PFSK-1 (cell line): Measurements from ENCODE around the gene CRKL.

ENCODE experiments used
- POLR2AphosphoS5 ChIP-seq: IDR thresholded peaks from 2 replicates; pipeline ENCODE4 v1.6.1; 2012; ENCODE audit warnings: low read depth, mild to moderate bottlenecking, control low read depth, low read length, moderate library complexity
- SIN3A ChIP-seq: IDR thresholded peaks from 2 replicates; pipeline ENCODE4 v1.6.1; 2012; ENCODE audit warnings: mild to moderate bottlenecking, low read length, moderate library complexity, borderline replicate concordance; ENCODE audit not compliant: insufficient read depth
- TF ChIP-seq, protein P1 (sequence below), 2 experiments: IDR thresholded peaks; 2 replicates each; pipeline versions ENCODE4 v1.6.1 to v1.8.0; 2011 to 2012; ENCODE audit warnings: low read depth in 2 of 2, low read length in 2 of 2, control low read depth in 1 of 2, inconsistent platforms in 1 of 2, mild to moderate bottlenecking in 1 of 2, moderate library complexity in 1 of 2; ENCODE audit not compliant: insufficient read depth in 1 of 2

GRCh38 chr22:20951932-20952380 is 34.7 kb downstream of the CRKL start:
- TF ChIP-seq POLR2AphosphoS5 (no peak), SIN3A (no peak)
- TF ChIP-seq, protein P1, sequence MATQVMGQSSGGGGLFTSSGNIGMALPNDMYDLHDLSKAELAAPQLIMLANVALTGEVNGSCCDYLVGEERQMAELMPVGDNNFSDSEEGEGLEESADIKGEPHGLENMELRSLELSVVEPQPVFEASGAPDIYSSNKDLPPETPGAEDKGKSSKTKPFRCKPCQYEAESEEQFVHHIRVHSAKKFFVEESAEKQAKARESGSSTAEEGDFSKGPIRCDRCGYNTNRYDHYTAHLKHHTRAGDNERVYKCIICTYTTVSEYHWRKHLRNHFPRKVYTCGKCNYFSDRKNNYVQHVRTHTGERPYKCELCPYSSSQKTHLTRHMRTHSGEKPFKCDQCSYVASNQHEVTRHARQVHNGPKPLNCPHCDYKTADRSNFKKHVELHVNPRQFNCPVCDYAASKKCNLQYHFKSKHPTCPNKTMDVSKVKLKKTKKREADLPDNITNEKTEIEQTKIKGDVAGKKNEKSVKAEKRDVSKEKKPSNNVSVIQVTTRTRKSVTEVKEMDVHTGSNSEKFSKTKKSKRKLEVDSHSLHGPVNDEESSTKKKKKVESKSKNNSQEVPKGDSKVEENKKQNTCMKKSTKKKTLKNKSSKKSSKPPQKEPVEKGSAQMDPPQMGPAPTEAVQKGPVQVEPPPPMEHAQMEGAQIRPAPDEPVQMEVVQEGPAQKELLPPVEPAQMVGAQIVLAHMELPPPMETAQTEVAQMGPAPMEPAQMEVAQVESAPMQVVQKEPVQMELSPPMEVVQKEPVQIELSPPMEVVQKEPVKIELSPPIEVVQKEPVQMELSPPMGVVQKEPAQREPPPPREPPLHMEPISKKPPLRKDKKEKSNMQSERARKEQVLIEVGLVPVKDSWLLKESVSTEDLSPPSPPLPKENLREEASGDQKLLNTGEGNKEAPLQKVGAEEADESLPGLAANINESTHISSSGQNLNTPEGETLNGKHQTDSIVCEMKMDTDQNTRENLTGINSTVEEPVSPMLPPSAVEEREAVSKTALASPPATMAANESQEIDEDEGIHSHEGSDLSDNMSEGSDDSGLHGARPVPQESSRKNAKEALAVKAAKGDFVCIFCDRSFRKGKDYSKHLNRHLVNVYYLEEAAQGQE (IDR thresholded peaks at IDR 0.05; ENCODE audit: insufficient read depth in 1 of 2, low read depth in 2 of 2, low read length in 2 of 2), result no peak
